NCI-H2029 treated with DMSO at 0.1 percent for 48 hours (cell line): ENCODE data around the gene POLDIP3.
"Not testable (repeated sequence)": the region's sequence is repeated elsewhere in the genome, so short reads cannot be mapped to it uniquely, and the experiment has no call there.

Experiments used
- DNase-seq: peaks from one replicate; lab custom pipeline; 2025; lab: John Stamatoyannopoulos, UW

POLDIP3 gene

GRCh38 chr22:42553475-42554361 is 61.0 kb downstream of the POLDIP3 start, which contains the start of gene SERHL2:
TSS of gene SERHL2 (plus strand) at chr22:42553956. CDS start at chr22:42554021, 65 bp downstream.
- DNase-seq: peak; percentile 15

- DNase-seq: not testable (repeated sequence)
These were observed 62.4 kb downstream of the POLDIP3 start for GRCh38 chr22:42552294-42552647.

GRCh38 chr22:42549331-42550060 is 65.2 kb downstream of the POLDIP3 start:
- DNase-seq: no peak

- no peak for DNase-seq
These were observed 65.9 kb downstream of the POLDIP3 start for GRCh38 chr22:42548597-42549330.

- not testable (repeated sequence) for DNase-seq
These were observed 66.6 kb downstream of the POLDIP3 start for GRCh38 chr22:42548126-42548525.

GRCh38 chr22:42547562-42547961 is 67.1 kb downstream of the POLDIP3 start:
- DNase-seq: no peak

- DNase-seq: peak; percentile 77
These were observed 70.0 kb downstream of the POLDIP3 start for GRCh38 chr22:42544686-42545085.

GRCh38 chr22:42539236-42539771 is 75.4 kb downstream of the POLDIP3 start:
- DNase-seq: not testable (repeated sequence)

- not testable (repeated sequence) for DNase-seq
These were observed 77.4 kb downstream of the POLDIP3 start for GRCh38 chr22:42537199-42537831.

GRCh38 chr22:42536634-42537033 is 78.0 kb downstream of the POLDIP3 start:
- not testable (repeated sequence) for DNase-seq

- no peak for DNase-seq
These were observed 78.5 kb downstream of the POLDIP3 start for GRCh38 chr22:42536166-42536565.

GRCh38 chr22:42535082-42535731 is 79.5 kb downstream of the POLDIP3 start:
- DNase-seq: not testable (repeated sequence)
